A673 (cell line): ENCODE results near the gene LENG8. TPM values are rescaled to one million over a fixed set of nuclear protein-coding genes. Genes with fewer than 3 reads are reported as not detected.

Experiments
- BruUV-seq: library from RNA; stranded (reverse); fragments of 400-500 nt; replicated peaks from 2 replicates; lab custom pipeline; 2021; lab: Mats Ljungman, UMichigan
- CTCF ChIA-PET: fragments of 300-600 bp; sonication (Branson Sonifier 250); formaldehyde crosslinking; loops from one replicate; lab custom pipeline; 2022; ENCODE audit warnings: antibody characterized with exemption; lab: Charles Lee
- POLR2A ChIA-PET: fragments of 300-600 bp; sonication (Branson Sonifier 250); formaldehyde crosslinking; loops from one replicate; lab custom pipeline; 2022; ENCODE audit warnings: antibody characterized with exemption; ENCODE audit not compliant: low non-redundant PET; lab: Charles Lee
- DNase-seq: peaks from one replicate; pipeline ENCODE4 v3.0.0-alpha.2; 2015; ENCODE audit warnings: low spot score
- H3K27ac ChIP-seq: fragments of 200-600 bp; sonication (generic); 2 replicates; pipeline ENCODE4 v1.5.1; 2016; ENCODE audit warnings: mixed run types, low read depth, mild to moderate bottlenecking, mixed read lengths, antibody characterized with exemption, low read length; ENCODE audit not compliant: poor library complexity, severe bottlenecking
- H3K27me3 ChIP-seq: fragments of 200-600 bp; sonication (generic); replicated peaks from 2 replicates; pipeline ENCODE4 v1.6.1; 2017; ENCODE audit warnings: mixed run types, low read depth, mild to moderate bottlenecking, mixed read lengths, antibody characterized with exemption, low read length; ENCODE audit not compliant: insufficient read depth, poor library complexity
- H3K36me3 ChIP-seq: fragments of 200-600 bp; sonication (generic); 2 replicates; pipeline ENCODE4 v1.6.1; 2016; ENCODE audit warnings: mixed run types, mild to moderate bottlenecking, mixed read lengths, antibody characterized with exemption, low read length; ENCODE audit not compliant: insufficient read depth, poor library complexity, severe bottlenecking
- H3K4me1 ChIP-seq: fragments of 200-600 bp; sonication (generic); 2 replicates; pipeline ENCODE4 v1.6.1; 2017; ENCODE audit warnings: mixed run types, mild to moderate bottlenecking, mixed read lengths, antibody characterized with exemption, low read length; ENCODE audit not compliant: insufficient read depth, poor library complexity, severe bottlenecking
- H3K4me3 ChIP-seq: fragments of 200-600 bp; sonication (generic); 2 replicates; pipeline ENCODE4 v1.5.1; 2016; ENCODE audit warnings: low read depth, mixed run types, mild to moderate bottlenecking, mixed read lengths, low read length; ENCODE audit not compliant: poor library complexity, severe bottlenecking
- H3K9me3 ChIP-seq: fragments of 200-600 bp; sonication (generic); 2 replicates; pipeline ENCODE4 v1.6.1; 2016; ENCODE audit warnings: mixed run types, low read depth, mild to moderate bottlenecking, mixed read lengths, antibody characterized with exemption, low read length; ENCODE audit not compliant: poor library complexity, severe bottlenecking
- CTCF ChIP-seq: fragments of 300-800, 200-600 bp; sonication (generic); conservative IDR thresholded peaks from 2 replicates; pipeline ENCODE4 v1.5.1; 2017; ENCODE audit warnings: low read depth, mild to moderate bottlenecking, antibody characterized with exemption, low read length, moderate library complexity, mixed read lengths
- EZH2 ChIP-seq: fragments of 200-600 bp; sonication (generic); IDR thresholded peaks from 2 replicates; pipeline ENCODE4 v1.6.1; 2017; ENCODE audit warnings: borderline replicate concordance, low read depth, mild to moderate bottlenecking, mixed read lengths, antibody characterized with exemption, low read length; ENCODE audit not compliant: poor library complexity, severe bottlenecking
- intact Hi-C: fragments of 100-400 bp; cut with micrococcal nuclease; formaldehyde crosslinking; loops from one replicate; pipeline ENCODE4 v1.10.0; 2022; ENCODE audit not compliant: unreplicated experiment
- total RNA-seq: library from RNA; stranded (reverse); gene quantifications from 2 replicates; pipeline ENCODE4 v1.2.3, GENCODE V29; 2021

Gene LENG8
- total RNA-seq, 1 experiment from 2014 or later: 129 TPM

DNA sequence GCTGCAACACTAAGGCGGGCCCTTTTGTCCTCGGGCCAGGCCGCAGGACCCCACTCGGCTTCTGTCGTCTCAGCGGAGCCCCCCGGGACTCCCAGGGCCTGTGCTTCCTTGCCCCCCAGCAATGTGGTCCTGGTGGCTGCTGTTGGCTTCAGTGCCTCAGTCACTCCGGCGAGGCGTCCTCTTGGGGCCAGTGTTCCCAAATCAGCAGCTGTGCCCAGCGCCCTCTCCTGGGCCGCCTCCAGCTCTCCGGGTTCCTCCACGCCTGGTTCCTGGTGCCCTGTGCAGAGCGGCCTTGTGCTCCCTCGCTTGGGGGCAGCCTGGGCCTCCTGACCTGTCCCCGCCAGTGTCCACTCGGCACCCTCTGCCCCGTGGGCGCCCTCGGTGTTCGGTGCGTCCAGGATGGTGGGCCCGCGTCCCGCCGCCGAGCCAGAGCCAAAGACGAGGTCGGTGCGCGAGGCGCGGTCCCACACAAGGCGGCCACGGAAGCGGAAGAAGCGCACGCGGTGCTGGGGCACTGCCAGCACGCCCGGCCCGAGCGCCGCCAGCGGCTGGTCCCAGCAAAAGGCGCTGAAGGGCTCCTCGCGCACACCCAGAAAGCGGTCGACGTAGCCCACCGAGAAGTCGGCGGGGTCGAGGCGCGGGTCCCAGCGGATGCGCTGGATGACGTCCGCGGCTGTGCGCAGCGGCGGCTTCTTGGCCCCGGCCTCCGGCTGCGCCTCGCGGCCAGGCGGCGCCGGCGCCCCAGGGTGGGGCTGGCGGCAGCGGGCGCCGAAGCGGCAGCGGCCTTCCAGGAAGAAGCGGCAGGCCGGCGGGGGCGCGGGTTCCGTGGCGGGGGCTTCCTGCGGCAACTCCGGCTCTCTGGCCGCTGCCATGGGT is 13.9 kb downstream of the LENG8 start:
- TF ChIP-seq CTCF (peak; percentile 69), EZH2 (no peak)
- H3K27ac ChIP-seq: peak overlapping the region; percentile 97
- peak overlapping the region; percentile 66 for H3K4me3 ChIP-seq
- CTCF ChIA-PET: interaction anchor here (0.7 to 1.0 kb wide), 2 partner anchors 10 to 14 kb away, joined by 3 read pairs; partner anchors contain the start of genes CDC42EP5 and LENG8
- no peaks in the 10 kb centered on the region for H3K27me3 ChIP-seq
- intact Hi-C loops: no loop called here
- peaks cover 29% of the 10 kb centered on the region for H3K36me3 ChIP-seq
- POLR2A ChIA-PET: interaction anchor here (1.0 kb wide), 1 partner anchor 10 kb away, joined by 3 read pairs; the partner anchor contains the start of gene CDC42EP5
- peak; percentile 84 for DNase-seq
- no peaks in the 10 kb centered on the region for H3K9me3 ChIP-seq
- peaks cover 30% of the 10 kb centered on the region for H3K4me1 ChIP-seq
- BruUV-seq: no TSS peak

- BruUV-seq: no TSS peak
- Histone ChIP-seq H3K4me1 (peaks cover 37% of the 10 kb centered on the region), H3K4me3 (peak within 1 kb of the TSS; percentile 66), H3K27me3 (no peaks in the 10 kb centered on the region), H3K27ac (peak within 1 kb of the TSS; percentile 97), H3K9me3 (no peaks in the 10 kb centered on the region), H3K36me3 (peaks cover 22% of the 10 kb centered on the region)
- CTCF ChIA-PET: no interaction called here
- POLR2A ChIA-PET: interaction anchor here (1.0 kb wide), 1 partner anchor 10 kb away, joined by 3 read pairs; the partner anchor contains the start of gene CDC42EP5
- peak; percentile 99 for DNase-seq
- TF ChIP-seq CTCF: no peak
- no peak for TF ChIP-seq EZH2
- intact Hi-C loops: no loop called here
Measured at GRCh38 chr19:54463531-54464043, 14.6 kb downstream of the LENG8 start, which contains the start of gene LENG9. TSS of gene LENG9 (minus strand) at chr19:54463778. CDS start at chr19:54463526, 252 bp downstream.

GRCh38 chr19:54464044-54464629 is 15.1 kb downstream of the LENG8 start:
- no TSS peak for BruUV-seq
- H3K4me3 ChIP-seq: peak overlapping the region; percentile 66
- peaks cover 40% of the 10 kb centered on the region for H3K4me1 ChIP-seq
- H3K36me3 ChIP-seq: peaks cover 17% of the 10 kb centered on the region
- POLR2A ChIA-PET: interaction anchor here (1.0 kb wide), 1 partner anchor 9 kb away, joined by 3 read pairs; the partner anchor contains the start of gene CDC42EP5
- CTCF ChIA-PET: no interaction called here
- no peaks in the 10 kb centered on the region for H3K27me3 ChIP-seq
- H3K27ac ChIP-seq: peak overlapping the region; percentile 97
- TF ChIP-seq CTCF (no peak), EZH2 (no peak)
- intact Hi-C loops: no loop called here
- H3K9me3 ChIP-seq: no peaks in the 10 kb centered on the region
- DNase-seq: peak; percentile 95
